PC-9 (cell line): ENCODE measurements around the gene MPI. TPM values are rescaled to one million over a fixed set of nuclear protein-coding genes. Genes with fewer than 3 reads are reported as not detected.

ENCODE experiments used
- BruUV-seq: library from RNA; stranded (reverse); fragments of 400-500 nt; replicated peaks from 2 replicates; lab custom pipeline; 2021; lab: Mats Ljungman, UMichigan
- CTCF ChIA-PET: fragments of 300-600 bp; sonication (Branson Sonifier 250); formaldehyde crosslinking; loops from one replicate; lab custom pipeline; 2022; ENCODE audit warnings: antibody characterized with exemption; lab: Charles Lee
- POLR2A ChIA-PET: fragments of 300-600 bp; sonication (Branson Sonifier 250); formaldehyde crosslinking; loops from one replicate; lab custom pipeline; 2022; ENCODE audit warnings: antibody characterized with exemption; ENCODE audit not compliant: unreplicated experiment; lab: Charles Lee
- DNase-seq, 2 experiments: peaks; one replicate each; pipeline versions ENCODE4 v3.0.0 to v3.0.0-alpha.2; 2015 to 2022; ENCODE audit warnings: mixed read lengths in 1 of 2
- H2AFZ ChIP-seq: fragments of 200-600 bp; sonication (generic); 2 replicates; pipeline ENCODE4 v1.8.1; 2017; ENCODE audit warnings: antibody characterized with exemption
- H3F3A ChIP-seq: fragments of 200-600 bp; sonication (generic); 2 replicates; pipeline ENCODE4 v1.8.1; 2017; ENCODE audit warnings: antibody characterized with exemption, mild to moderate bottlenecking, low read depth; ENCODE audit not compliant: insufficient read depth
- H3K27ac ChIP-seq: fragments of 200-600 bp; sonication (generic); 2 replicates; pipeline ENCODE4 v1.6.1; 2016; ENCODE audit warnings: mixed run types
- H3K27me3 ChIP-seq: fragments of 200-600 bp; sonication (generic); 2 replicates; pipeline ENCODE4 v1.6.1; 2016; ENCODE audit warnings: low read depth, mixed run types; ENCODE audit not compliant: insufficient read depth
- H3K36me3 ChIP-seq: fragments of 200-600 bp; sonication (generic); 2 replicates; pipeline ENCODE4 v1.6.1; 2016; ENCODE audit warnings: low read depth, mixed run types
- H3K4me1 ChIP-seq: fragments of 200-600 bp; sonication (generic); replicated peaks from 2 replicates; pipeline ENCODE4 v1.6.1; 2016; ENCODE audit warnings: mixed run types; ENCODE audit not compliant: insufficient read depth
- H3K4me2 ChIP-seq: fragments of 200-600 bp; sonication (generic); 2 replicates; pipeline ENCODE4 v1.6.1; 2017; ENCODE audit warnings: mixed run types
- H3K4me3 ChIP-seq: fragments of 200-600 bp; sonication (generic); 2 replicates; pipeline ENCODE4 v1.6.1; 2016; ENCODE audit warnings: mixed run types
- H3K79me2 ChIP-seq: fragments of 200-600 bp; sonication (generic); 2 replicates; pipeline ENCODE4 v1.6.1; 2017; ENCODE audit warnings: low read depth, mixed run types
- H3K9me2 ChIP-seq: fragments of 200-600 bp; sonication (generic); 2 replicates; pipeline ENCODE4 v1.8.1; 2017; ENCODE audit warnings: mild to moderate bottlenecking; ENCODE audit not compliant: insufficient read depth
- H3K9me3 ChIP-seq: fragments of 200-600 bp; sonication (generic); 2 replicates; pipeline ENCODE4 v1.8.1; 2016; ENCODE audit warnings: low read depth; ENCODE audit not compliant: insufficient read depth
- H4K20me1 ChIP-seq: fragments of 200-600 bp; sonication (generic); 2 replicates; pipeline ENCODE4 v1.8.1; 2017; ENCODE audit not compliant: insufficient read depth
- EZH2 ChIP-seq: fragments of 200-600 bp; sonication (generic); IDR thresholded peaks from 2 replicates; pipeline ENCODE4 v1.8.0; 2017; ENCODE audit warnings: antibody characterized with exemption, low read depth
- intact Hi-C: fragments of 100-400 bp; cut with micrococcal nuclease; formaldehyde crosslinking; loops from one replicate; pipeline ENCODE4 v1.10.0; 2022; ENCODE audit not compliant: unreplicated experiment
- total RNA-seq: library from RNA; stranded (reverse); gene quantifications from 2 replicates; pipeline ENCODE4 v1.2.3, GENCODE V29; 2021
- TF ChIP-seq, protein P1 (sequence below): fragments of 200-600 bp; sonication (generic); conservative IDR thresholded peaks from 2 replicates; pipeline ENCODE4 v1.6.1; 2017; ENCODE audit warnings: mixed run types, antibody characterized with exemption, mild to moderate bottlenecking, moderate library complexity

The MPI gene
- total RNA-seq, 1 experiment from 2014 or later: 22.5 TPM

DNA sequence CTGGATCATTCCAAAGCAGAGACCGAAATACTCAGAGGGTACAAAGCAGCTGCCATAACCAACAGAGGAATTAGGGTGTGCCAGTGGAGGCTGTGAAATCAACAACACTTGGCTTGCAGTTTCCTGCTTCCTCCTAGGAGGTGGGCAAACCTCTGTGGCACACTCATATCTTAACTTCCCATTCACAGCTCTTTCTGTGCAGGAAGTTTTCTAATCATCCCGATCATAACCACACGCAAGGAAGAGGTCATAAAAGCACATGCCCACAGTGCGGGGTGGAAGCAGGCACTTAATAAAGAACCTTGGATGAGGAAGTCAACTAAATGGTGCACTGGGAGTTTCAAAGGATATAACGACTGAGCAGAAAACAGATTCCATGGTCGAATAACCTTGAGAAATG, 21.8 kb upstream of the MPI start:
- BruUV-seq: no TSS peak
- no peak overlapping the region for H2AFZ ChIP-seq
- peaks cover 82% of the 10 kb centered on the region for H3K79me2 ChIP-seq
- DNase-seq: peak in 1 of 2 experiments; percentile 55
- peaks cover 79% of the 10 kb centered on the region for H3K4me1 ChIP-seq
- peaks cover 48% of the 10 kb centered on the region for H4K20me1 ChIP-seq
- intact Hi-C loops: no loop called here
- no peaks in the 10 kb centered on the region for H3K27me3 ChIP-seq
- H3K9me2 ChIP-seq: no peaks in the 10 kb centered on the region
- no peaks in the 10 kb centered on the region for H3K9me3 ChIP-seq
- no peaks in the 10 kb centered on the region for H3K36me3 ChIP-seq
- CTCF ChIA-PET: no interaction called here
- no peak overlapping the region for H3K27ac ChIP-seq
- TF ChIP-seq EZH2: no peak
- TF ChIP-seq, protein P1, sequence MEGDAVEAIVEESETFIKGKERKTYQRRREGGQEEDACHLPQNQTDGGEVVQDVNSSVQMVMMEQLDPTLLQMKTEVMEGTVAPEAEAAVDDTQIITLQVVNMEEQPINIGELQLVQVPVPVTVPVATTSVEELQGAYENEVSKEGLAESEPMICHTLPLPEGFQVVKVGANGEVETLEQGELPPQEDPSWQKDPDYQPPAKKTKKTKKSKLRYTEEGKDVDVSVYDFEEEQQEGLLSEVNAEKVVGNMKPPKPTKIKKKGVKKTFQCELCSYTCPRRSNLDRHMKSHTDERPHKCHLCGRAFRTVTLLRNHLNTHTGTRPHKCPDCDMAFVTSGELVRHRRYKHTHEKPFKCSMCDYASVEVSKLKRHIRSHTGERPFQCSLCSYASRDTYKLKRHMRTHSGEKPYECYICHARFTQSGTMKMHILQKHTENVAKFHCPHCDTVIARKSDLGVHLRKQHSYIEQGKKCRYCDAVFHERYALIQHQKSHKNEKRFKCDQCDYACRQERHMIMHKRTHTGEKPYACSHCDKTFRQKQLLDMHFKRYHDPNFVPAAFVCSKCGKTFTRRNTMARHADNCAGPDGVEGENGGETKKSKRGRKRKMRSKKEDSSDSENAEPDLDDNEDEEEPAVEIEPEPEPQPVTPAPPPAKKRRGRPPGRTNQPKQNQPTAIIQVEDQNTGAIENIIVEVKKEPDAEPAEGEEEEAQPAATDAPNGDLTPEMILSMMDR: no peak
- H3F3A ChIP-seq: peaks cover 41% of the 10 kb centered on the region
- no peak overlapping the region for H3K4me3 ChIP-seq
- H3K4me2 ChIP-seq: no peak overlapping the region
- POLR2A ChIA-PET: no interaction called here

DNA sequence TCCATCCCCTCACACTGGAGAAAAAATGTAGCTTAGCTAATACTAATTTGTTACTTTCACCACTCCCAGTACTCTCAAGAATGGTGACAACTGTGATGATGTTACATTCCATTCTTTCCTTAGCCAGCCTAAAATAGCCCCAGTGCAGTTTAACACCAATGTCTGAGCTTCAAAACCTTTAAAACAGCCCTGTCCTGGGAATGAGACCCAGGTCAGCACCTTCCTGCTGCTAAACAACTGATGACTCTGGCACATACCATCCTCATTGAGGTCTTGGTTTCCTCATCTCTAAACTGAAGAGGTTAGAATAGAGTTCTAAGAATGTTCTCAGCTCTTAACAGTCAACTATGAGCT, 20.5 kb upstream of the MPI start:
- Histone ChIP-seq H3K79me2 (peaks cover 74% of the 10 kb centered on the region), H3K27me3 (no peaks in the 10 kb centered on the region), H3K9me3 (no peaks in the 10 kb centered on the region), H3K27ac (no peak overlapping the region), H3F3A (peaks cover 36% of the 10 kb centered on the region; the same call in 1 of the 2 replicates), H3K4me1 (peaks cover 72% of the 10 kb centered on the region), H3K4me2 (peak overlapping the region; percentile 85; the same call in 1 of the 2 replicates), H2AFZ (no peak overlapping the region), H3K4me3 (no peak overlapping the region), H3K9me2 (no peaks in the 10 kb centered on the region), H3K36me3 (no peaks in the 10 kb centered on the region), H4K20me1 (peaks cover 48% of the 10 kb centered on the region)
- ChIA-PET CTCF (interaction anchor here (0.6 to 1.1 kb wide), 2 partner anchors 10 to 31 kb away, joined by 3 to 4 read pairs; no protein-coding TSS in a partner anchor), POLR2A (interaction anchor here (0.7 kb wide), 1 partner anchor 460 kb away, joined by 5 read pairs; no protein-coding TSS in a partner anchor)
- TF ChIP-seq EZH2: no peak
- TF ChIP-seq, protein P1: no peak
- no TSS peak for BruUV-seq
- DNase-seq: no peak
- intact Hi-C loops: no loop called here

DNA sequence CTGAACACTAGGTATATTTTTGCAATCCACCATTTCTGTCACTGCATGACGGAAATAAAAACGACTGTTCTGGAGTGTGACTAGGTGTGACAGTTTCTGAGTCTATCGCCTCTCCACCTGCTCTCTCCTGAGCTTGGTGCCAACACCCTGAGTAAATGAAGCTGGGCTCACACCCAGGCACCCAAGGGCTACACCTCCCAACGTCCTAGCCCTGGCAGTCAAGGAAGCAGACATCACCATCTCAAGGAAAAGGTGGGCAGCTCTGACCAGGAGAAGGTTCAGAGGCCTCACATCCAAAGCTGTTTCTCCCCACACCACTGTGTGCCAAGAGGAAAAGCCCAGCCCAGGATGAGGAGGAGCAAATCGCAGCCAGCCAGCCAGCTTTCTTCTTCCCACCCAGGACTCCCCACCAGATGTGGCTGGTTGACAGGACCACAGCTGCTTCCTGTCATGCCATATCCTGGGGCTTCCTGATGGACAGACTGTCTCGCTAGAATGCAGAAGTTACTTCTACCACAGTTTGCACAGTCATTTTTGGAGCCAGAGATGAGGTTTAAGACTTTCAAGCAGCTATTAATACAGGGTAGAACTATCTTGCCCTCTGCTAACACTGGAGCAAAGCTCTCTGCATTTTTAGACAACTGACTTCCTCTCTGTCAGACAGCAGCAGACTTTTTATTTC, 20.0 kb upstream of the MPI start:
- Histone ChIP-seq H3K27ac (peak overlapping the region; percentile 21), H3K36me3 (no peaks in the 10 kb centered on the region), H3K9me3 (no peaks in the 10 kb centered on the region), H3K4me1 (peaks cover 66% of the 10 kb centered on the region), H4K20me1 (peaks cover 48% of the 10 kb centered on the region), H3K9me2 (no peaks in the 10 kb centered on the region), H3F3A (peaks cover 36% of the 10 kb centered on the region; the same call in 1 of the 2 replicates), H3K4me2 (peak overlapping the region; percentile 85), H3K27me3 (no peaks in the 10 kb centered on the region), H3K4me3 (no peak overlapping the region), H3K79me2 (peaks cover 69% of the 10 kb centered on the region), H2AFZ (no peak overlapping the region)
- POLR2A ChIA-PET: interaction anchor here (0.7 kb wide), 1 partner anchor 461 kb away, joined by 5 read pairs; no protein-coding TSS in a partner anchor
- DNase-seq: no peak
- TF ChIP-seq, protein P1: no peak
- no peak for TF ChIP-seq EZH2
- CTCF ChIA-PET: interaction anchor here (0.6 to 1.1 kb wide), 3 partner anchors 10 to 91 kb away, joined by 3 to 4 read pairs (median 3); no protein-coding TSS in a partner anchor
- intact Hi-C loops: no loop called here
- no TSS peak for BruUV-seq
